H1 (cell line): ENCODE data around the gene RNU2-1. TPM values are rescaled to one million over a fixed set of nuclear protein-coding genes. Genes with fewer than 3 reads are reported as not detected.

ENCODE experiments used
- ASH2L ChIP-seq: fragments of 200-600, 300-600 bp; sonication (generic); IDR thresholded peaks from one replicate; pipeline ENCODE4 v1.7.1; 2017; ENCODE audit warnings: low read length
- BACH1 ChIP-seq: IDR thresholded peaks from 2 replicates; pipeline ENCODE4 v1.6.1; 2012; ENCODE audit warnings: low read length, improper control_type of control experiment
- GABPA ChIP-seq: IDR thresholded peaks from 2 replicates; pipeline ENCODE4 v1.6.1; 2011; ENCODE audit warnings: mild to moderate bottlenecking, low read length, moderate library complexity, borderline replicate concordance; ENCODE audit not compliant: insufficient read depth
- JUND ChIP-seq: IDR thresholded peaks from 2 replicates; pipeline ENCODE4 v1.6.1; 2011; ENCODE audit warnings: mild to moderate bottlenecking, improper control_type of control experiment, low read length
- KDM4A ChIP-seq: IDR thresholded peaks from one replicate; pipeline ENCODE4 v1.7.1; 2012; ENCODE audit warnings: low read depth, mild to moderate bottlenecking, moderate library complexity, low read length, inconsistent platforms; ENCODE audit not compliant: severe bottlenecking
- SRF ChIP-seq: IDR thresholded peaks from 2 replicates; pipeline ENCODE4 v1.6.1; 2011; ENCODE audit warnings: mild to moderate bottlenecking, low read depth, low read length, moderate library complexity
- TEAD4 ChIP-seq: IDR thresholded peaks from 2 replicates; pipeline ENCODE4 v1.6.1; 2012; ENCODE audit warnings: low read depth, low read length, inconsistent platforms, mixed read lengths
- polyA plus RNA-seq, 7 experiments: library from polyadenylated mRNA; depleted of rRNA in 3 of 7; stranded (reverse) in 5 of 7; unstranded in 2 of 7; fragments of >200 nt in 5 of 7; fragments of 200-250 nt in 2 of 7; gene quantifications; 1 replicate in 5 of 7; 2 replicates in 1 of 7; 4 replicates in 1 of 7; pipeline versions ENCODE4 v1.2.1 to v1.2.3, GENCODE V29; 2011 to 2013; ENCODE audit warnings: missing spikeins in 2 of 7, mixed read lengths in 2 of 7
- total RNA-seq: library from RNA; stranded (reverse); fragmentation: NEBNext Ultra II Directional; extraction: Animal tissue kit (Norgen Biotek cat#: 25700); gene quantifications from 2 replicates; pipeline ENCODE4 v1.2.1, GENCODE V29; 2021

Gene RNU2-1
- total and polyA plus RNA-seq, 2 of the 8 experiments (the other 6 are each of a cell fraction or from before 2014, with no cell fraction given), result 2,508 TPM; not detected in 1

GRCh38 chr17:43217614-43218087 lies 16.1 kb downstream of the RNU2-1 start (continued):
- TF ChIP-seq GABPA (no peak), SRF (no peak), JUND (no peak), BACH1 (no peak), ASH2L (no peak), KDM4A (no peak), TEAD4 (no peak)
